GM18502 (cell line): ENCODE data around the gene ROR2.

ENCODE experiments used
- ATAC-seq: cut with Tn5 transposase; IDR thresholded peaks from one replicate; pipeline ENCODE4 v1.9.1; 2021; ENCODE audit warnings: mild to moderate bottlenecking; ENCODE audit not compliant: unreplicated experiment, poor library complexity

Gene ROR2

DNA sequence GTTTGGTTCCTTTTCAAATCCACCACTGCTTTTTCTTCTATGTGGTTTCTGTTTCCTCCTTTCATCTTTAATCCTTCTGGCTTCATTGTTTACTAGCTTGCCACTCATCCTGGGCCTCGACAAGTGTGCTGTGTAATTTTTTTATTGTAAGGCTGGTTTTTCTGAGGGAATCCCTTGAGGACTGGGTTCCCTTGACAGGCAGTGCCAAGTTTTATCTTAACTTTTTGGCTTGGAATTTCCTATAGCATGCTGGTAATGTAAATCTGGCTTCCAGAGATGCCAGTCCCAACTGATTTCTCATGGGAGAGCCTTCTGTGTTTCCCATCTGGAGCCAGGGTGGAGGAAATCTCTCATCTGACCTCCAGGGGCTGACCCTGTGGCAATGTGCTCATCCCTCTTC lies 184.7 kb downstream of the ROR2 start:
- no peak for ATAC-seq

DNA sequence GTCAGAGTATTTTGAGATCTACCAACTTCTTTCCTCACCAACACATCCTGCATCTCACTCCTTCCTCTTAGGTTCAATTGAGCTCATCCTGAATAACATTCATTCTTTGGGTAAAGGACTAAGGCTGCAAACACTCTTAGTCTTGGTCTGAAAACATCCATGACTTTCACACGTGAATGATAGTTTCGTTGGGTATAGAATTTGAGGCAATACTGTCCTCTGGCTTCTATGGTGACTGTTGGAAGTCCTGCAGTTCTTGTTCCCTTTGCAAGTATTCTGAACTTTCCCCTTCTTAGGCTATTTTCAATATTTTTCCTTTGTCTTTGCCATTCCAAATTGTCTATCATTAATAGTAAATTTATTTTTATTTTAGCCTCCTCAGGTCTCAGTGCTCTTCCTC lies 185.4 kb downstream of the ROR2 start:
- no peak for ATAC-seq

DNA sequence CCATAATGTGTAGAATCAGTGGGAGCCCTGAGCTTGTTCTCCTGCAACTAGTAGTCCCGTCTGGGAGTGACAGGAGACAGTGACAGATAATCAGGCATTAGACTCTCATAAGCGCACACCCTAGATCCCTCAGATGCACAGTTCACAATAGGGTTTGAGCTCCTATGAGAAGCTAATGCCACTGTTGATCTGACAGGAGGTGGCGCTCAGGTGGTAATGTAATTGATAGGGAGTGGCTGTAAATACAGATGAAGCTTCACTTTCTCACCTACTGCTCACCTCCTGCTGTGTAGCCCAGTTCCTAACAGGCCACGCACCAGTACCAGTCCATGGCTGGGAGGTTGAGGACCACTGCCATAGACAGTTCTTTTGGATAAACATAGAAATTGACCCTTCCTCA lies 188.7 kb downstream of the ROR2 start:
- no peak for ATAC-seq

DNA sequence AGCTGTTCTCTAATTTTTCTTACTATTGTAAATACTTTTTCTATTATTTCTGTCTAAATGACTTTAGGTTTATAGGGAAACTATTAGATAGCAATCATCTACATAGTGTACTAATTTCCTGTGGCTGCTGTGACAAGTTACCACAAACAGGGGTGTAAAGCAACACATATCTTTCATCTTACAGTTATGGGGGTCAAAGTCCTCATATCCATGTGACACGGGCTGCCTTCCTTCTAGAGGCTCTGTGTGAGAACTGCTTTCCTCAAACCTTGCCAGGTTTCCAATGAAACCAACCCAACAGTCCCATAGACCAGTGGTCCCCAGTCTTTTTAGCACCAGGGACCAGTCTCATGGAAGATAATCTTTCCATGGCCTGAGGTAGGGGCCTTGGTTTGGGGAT lies 189.1 kb downstream of the ROR2 start:
- no peak for ATAC-seq

DNA sequence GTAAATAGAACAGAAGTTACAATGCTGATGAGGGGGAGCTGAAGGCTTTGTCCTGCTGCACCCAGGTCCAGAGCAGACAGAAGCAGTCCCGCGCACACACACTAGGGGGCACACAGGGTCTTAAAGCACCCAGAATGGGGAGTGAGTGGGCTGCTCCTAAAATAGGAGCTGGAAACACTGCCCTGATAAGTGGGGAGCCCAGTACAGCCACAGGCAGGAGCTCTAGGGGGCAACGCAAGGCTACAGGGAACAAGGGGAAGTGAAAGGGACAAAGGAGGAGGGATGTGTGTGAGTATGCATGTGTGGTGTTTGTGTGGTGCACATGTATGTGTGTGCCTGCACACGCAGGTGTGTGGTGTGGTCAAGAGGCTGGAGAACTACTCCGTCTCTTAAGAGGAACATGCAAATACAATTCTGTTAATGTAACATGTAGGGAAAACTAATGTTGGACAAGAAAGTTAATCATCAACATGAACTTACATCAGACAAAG lies 191.5 kb downstream of the ROR2 start:
- no peak for ATAC-seq

DNA sequence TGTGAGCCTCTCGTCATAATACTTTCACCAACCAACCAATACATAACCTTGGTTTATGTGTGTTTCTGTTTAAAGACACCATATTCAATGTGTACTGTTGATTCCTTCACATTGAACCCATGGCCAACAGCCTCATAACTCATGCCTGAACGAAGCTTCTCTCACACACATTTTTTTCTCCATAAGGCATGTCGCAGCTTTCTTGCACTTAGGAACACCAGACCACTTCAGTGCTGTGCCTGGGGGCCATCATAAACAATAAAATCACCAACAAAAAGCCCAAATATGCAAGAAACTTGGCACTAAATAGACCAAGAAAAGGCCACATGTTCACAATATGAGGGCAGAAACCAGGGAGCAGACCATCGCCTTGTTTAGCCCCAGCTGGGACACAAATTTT lies 192.2 kb downstream of the ROR2 start:
- no peak for ATAC-seq

DNA sequence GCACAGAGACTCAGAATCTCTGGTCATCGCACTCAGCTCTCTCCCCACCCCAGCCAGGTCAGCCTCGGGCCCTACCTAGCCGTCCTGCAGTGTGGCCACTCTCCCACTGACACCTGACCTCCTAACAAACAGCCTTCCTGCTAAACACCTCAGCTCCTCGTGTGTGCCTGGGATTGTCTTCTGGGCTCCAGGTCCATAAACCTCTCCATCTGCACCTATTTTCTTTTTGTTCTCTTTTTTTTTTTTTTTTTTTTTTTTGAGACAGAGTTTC lies 193.6 kb downstream of the ROR2 start:
- no peak for ATAC-seq

DNA sequence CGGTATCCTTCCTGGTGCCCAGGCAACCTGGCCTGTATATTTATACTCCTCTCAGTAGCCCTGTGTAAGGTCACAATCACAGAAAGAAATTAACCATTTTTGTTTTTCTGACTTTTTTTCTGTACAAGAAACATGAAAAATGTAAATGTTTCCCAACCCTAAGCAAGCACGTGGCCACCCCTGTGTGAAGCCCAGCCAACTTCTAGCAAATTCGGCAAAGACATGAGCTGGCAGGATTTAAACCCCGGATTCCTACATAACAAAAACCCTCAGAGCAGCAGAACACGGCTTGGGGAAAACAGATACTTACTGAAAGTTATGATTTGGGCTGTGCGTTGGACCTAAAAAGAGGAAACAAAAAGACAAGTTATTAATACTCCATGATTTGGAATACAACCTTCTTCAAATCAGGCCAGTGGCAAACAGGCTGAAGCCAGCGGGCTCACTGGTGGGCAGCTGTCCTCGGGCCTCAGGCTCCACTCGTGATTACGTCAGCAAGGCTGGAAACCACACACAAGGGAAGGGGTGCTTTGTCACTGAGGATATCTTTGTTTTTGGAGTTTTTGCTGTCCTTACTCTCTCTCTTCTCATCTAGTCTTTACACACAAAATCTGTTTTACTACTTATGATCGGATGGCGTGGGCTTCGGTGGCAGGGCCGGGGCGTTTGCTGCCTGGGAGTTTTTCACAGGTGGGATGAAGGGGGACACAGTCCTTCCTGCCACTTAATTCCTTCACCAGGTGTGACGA lies 194.1 kb downstream of the ROR2 start:
- ATAC-seq: no peak

DNA sequence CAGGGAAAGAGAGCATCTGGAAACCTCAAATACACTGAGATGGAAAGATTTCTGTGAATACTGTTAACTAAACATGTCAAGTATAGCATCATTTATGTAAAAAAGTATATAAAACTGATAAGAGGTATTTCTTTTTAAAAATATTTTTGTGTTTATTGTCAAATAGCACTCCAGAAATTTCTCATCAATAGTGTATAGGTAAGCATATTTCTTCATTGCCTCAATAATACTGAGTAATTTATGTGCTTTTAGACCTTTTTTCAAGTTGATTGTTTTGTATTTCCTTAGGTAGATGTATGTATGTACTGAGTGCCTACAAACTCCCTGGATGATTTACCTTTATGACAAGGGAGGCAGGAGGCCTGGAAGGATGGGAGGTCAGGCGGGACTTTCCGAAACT lies 196.3 kb downstream of the ROR2 start:
- ATAC-seq: no peak

DNA sequence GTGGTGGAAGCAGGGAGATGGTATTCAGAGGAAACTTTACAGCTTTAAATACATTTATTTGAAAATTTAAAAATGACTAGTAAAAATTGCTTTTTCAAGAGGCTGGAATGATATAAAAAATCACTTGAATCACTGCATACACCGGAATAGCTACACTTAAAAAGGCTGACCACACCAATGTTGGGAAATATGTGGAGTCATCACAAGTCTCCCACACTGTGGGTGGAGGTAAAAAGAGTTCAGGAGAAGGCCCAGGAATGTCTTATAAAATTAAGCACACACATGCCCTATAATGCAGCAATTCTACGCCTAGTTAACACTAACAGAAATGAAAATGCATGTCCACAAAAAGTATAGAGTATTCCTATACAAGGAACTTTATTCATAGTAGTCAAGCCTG lies 198.1 kb downstream of the ROR2 start:
- no peak for ATAC-seq

DNA sequence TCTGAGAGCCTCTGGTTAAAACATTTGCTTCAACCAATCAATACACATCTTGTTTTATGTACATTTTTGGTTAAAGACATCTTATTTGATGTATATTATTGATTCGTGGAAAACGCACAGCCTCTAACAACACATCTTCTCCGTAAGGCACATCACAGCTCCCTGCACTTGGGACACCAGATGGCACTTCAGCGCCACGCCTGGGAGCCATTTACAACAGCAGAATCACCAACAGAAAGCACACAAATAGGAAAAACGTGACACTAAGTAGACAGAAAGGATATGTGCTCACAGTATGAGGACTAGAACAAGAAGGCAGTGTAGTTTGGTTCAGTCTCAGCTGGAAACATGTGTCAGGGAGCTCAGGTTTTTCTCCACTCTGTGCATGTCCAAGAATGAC lies 199.7 kb downstream of the ROR2 start:
- ATAC-seq: no peak

DNA sequence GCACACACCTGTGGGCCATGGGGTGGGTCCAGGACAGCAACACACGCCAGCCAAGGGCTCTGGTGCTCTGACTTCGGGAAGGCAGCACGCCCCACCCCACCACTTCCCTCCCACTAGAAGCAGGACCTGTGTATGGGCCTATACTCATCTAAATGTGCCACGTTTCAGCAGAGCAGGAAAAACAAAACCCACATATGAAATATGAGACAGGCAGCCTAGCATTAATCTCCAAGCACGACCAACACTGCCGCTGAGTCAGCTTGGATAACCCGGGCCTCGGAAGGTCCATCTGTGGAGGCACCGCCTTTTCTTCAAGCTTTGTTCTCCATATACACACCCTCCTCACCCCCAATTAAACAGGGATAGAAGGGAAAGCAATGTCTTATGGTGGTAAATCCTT lies 203.1 kb downstream of the ROR2 start:
- ATAC-seq: no peak

DNA sequence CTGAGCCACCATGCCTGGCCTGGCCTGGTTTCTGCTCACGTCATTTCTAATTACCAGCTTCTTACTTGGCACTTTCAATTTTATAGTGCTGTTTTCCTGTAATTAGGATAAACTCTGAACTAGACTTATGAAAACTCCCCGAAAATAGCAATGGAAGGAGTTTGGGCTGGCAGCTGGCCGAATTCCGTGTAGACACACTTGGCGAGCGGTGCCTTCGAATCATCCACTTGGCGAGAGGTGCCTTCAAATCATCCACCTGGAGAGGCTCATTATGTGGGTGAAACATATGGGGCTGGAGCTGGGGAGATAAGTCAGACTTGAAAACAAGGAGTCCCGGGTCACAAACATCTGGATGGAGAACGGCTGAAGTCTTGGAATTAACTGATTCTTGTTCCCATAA lies 203.7 kb downstream of the ROR2 start:
- no peak for ATAC-seq

DNA sequence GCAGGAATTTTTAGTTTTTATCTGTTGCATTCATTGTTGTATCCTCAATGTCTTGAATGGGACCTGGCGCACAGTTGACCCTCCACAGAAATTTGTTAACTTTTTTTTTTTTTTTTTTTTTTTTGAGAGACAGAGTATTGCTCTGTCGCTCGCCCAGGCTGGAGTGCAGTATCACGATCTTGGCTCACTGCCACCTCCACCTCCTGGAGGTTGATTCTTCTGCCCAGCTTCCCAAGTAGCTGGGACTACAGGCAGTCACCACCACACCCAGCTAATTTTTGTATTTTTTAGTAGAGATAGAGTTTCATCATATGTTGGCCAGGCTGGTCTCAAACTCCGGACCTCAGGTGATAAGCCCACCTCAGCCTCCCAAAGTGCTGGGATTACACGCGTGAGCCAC lies 205.9 kb downstream of the ROR2 start:
- ATAC-seq: no peak

DNA sequence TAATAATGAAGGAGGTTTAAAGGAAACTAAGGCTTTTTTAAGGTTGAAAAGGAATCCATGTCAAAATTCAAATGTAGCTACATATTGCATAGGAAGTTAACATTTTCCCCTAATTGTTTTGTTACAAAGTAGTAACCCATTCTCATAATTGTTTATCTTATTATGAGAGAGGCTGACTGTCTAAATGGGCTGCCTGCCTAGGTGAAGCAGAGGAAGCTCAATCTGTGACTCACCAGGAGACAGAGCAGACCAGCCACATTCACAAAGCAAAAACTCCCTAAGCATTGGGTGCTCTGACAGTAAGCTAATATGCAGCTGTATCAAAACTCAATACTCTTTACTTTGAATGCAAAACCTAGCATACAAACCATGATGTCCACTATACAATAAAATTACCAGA lies 208.5 kb downstream of the ROR2 start:
- no peak for ATAC-seq

DNA sequence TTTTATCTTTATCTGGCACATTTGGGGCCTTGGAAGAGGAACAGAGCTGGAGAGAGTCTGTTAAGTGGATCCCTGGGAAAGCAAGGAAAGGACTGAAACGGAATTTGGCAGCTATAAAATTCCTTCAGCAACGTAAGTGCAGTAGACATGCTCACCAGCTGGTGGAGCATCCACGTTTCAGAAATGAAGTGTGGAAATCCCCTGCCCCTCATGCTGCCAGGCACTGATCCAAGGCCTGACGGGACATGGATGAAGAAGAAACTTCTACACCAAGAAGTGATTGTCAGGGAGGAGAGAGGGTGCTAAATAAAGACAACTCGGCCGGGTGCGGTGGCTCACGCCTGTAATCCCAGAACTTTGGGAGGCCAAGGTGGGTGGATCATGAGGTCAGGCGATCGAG lies 209.3 kb downstream of the ROR2 start:
- no peak for ATAC-seq

DNA sequence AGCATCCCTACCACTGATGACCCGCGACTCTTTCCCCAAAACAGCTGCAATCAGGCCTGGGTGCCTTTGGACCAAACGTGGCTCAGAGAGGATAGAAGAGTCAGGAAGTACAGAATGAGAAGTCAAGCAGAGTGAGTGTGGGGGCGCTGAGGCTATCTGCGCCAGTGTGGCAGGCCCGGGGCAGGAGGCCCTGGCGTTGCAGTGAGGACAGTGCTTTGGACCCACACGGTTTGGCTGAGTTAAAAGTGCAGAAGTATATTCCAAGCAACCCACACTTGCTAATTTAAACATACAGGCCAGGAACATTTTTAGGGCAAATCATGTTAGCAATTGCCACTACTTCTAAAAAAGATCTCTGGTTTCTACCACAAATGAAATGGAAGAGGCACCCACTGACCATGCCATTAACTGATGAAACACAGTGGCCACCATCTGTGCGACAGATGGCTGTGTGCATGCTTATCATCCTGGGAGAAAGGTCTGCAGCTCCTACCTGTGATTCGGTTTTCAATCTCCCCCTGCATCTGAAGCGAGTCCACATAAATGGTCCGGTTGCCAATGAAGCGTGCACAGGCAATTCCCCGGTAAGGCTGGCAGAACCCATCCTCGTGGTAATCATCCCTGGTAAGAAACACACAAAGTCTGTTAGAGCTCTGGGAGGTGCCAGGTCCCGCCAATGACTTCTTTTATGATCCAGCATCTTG lies 213.0 kb downstream of the ROR2 start:
- ATAC-seq: no peak

DNA sequence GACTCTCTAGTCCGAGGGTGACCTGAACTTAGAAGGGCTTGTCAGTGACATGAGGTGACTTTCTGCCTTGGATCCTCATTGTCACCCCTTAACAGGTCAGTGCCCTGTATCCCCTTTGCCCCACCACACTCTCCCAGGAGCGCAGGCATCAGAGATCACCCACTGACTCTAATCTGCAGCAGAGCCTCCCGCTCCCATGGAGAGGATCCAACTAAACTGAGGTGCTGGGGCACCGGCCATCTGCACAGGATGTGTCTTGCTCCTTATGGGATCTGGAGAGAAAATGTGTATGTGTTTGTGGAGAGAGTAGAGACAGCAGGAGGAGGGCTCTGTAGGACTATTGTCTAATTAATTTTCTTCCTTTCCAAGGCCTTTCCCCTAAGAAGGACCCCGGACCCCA lies 213.7 kb downstream of the ROR2 start:
- no peak for ATAC-seq

DNA sequence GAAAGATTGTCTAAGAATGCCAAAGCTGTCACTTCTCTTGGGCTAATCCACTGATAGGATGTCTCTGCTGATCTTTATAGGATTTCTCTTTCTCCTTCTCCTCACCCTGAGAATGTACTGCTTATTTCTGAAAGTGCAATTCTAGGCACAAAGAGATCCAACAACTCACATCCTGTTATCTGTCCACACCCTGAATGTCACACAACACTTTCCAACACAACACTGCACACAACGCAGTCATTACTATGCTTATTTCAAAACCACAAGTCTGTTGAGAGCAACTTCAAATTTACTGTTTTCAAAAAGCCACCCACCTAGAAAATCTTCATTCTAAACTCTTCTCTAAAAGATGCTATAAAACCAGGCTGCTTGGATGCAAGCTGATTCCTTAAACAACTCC lies 215.0 kb downstream of the ROR2 start:
- ATAC-seq: no peak

DNA sequence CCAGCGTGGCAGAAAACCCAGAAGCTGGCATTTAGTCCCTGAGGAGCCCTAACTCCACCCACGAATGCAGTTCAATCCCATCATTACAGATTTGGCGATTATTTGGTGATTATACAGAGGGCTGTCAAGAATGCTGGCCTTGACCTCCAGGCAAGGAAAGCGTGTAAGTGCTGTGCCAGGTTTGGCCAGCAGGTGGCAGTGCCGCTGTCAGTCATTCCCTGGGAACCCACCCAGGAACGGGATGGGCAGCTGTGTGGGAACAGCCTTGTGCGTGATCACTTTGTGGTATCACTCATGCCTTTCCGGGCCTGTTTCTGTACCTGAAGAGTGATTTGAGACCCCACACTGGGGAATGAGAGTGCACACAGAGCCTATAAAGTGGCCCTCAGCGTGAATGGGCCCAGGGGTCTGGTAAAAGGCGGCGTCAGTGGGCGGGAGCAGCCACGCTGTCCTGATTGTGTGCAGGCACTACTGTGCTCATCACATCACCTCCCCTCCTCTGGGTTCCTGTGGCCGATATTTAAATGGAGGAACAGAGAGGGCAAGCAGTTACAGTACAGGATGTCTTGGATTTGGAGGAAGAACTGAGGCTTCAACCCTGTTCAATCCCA lies 215.6 kb downstream of the ROR2 start:
- ATAC-seq: no peak

DNA sequence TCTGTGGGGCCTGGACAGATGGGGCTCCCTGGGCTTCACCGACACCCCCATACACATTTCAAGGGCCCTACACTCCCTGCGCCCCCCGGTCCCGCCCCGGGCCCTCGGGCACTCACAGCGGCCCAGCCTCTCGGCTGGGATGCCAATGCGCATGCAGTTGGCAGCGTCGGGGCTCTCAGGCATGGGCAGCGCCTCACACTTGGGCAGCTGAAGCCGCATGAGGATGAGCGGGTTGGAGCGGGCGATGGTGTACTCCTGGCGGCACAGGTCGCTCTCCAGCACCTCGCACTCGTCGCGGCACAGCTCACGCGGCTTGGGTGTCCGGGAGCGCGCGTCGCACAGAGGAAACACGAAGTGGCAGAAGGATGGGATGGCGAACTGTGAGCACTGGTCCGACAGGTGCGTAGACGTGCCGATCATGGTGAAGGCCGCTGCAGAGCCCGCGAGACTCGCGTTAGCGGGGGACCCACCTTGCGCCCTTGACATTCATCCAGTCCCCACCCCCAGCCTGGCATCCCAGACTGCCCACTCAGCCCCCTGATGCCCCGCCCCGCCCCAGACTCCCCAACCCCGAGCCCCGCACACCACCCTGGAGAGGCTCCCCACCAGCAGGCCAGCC lies 216.9 kb downstream of the ROR2 start:
- ATAC-seq: no peak
